ENCODE measurements around the gene APBA1. TPM values are rescaled to one million over a fixed set of nuclear protein-coding genes. Genes with fewer than 3 reads are reported as not detected.

Gene APBA1
- under 0.01 and 0.38 TPM in 2 replicates for total RNA-seq

DNA sequence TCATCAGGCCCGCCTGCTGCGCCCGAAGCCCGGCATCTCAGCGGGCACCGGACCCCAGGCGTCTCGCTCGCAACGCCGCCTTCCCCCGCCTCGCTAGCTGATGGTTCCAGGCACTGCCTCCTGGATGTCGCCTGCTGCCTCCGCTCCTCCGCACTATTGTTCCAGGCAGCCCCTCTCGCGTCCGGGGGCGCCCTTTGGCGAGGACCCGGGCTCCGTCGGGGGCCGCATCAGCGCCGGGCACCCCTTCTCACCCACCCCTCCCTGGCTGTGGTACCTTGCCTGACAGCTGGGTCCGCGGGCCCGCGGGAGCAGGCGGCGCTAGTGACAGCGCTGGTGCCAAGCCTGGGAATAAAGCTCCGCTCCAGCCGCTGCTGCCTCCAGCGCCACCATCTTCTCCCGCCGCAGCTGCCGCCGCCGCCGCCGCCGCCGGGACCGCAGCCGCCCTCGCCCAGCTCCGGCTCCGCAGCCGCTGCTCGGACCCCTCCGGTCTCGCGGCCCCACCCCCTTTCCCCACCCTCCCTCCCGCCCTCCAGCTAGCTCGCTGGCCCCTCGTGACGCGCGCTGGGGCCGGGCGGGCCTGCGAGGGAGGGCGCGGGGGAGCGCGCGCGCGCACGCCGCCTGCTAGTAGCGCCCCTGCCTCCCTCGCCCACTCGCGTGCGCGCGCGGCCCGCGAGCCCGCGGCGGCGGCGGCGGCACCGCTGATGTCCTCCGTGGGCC is at the start of gene APBA1:
Gene APBA1, minus strand, starts transcription at position 493 of the 717 bp plus-strand sequence.
- peak within 1 kb of the TSS; percentile 61 for H3K4me3 ChIP-seq (ENCODE audit: low read depth, low read length)
- no peak for FAIRE-seq
- no peaks in the 10 kb centered on the region for H3K36me3 ChIP-seq (ENCODE audit: control insufficient read depth, insufficient read depth, low read length)
- TF ChIP-seq, protein P1, sequence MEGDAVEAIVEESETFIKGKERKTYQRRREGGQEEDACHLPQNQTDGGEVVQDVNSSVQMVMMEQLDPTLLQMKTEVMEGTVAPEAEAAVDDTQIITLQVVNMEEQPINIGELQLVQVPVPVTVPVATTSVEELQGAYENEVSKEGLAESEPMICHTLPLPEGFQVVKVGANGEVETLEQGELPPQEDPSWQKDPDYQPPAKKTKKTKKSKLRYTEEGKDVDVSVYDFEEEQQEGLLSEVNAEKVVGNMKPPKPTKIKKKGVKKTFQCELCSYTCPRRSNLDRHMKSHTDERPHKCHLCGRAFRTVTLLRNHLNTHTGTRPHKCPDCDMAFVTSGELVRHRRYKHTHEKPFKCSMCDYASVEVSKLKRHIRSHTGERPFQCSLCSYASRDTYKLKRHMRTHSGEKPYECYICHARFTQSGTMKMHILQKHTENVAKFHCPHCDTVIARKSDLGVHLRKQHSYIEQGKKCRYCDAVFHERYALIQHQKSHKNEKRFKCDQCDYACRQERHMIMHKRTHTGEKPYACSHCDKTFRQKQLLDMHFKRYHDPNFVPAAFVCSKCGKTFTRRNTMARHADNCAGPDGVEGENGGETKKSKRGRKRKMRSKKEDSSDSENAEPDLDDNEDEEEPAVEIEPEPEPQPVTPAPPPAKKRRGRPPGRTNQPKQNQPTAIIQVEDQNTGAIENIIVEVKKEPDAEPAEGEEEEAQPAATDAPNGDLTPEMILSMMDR (IDR thresholded peaks at IDR 0.05; ENCODE audit: insufficient read depth, low read length, severe bottlenecking): no peak
- DNase-seq (ENCODE audit: low read depth): no peak
- H3K27me3 ChIP-seq (ENCODE audit: control insufficient read depth, insufficient read depth, low read length): peaks cover 2% of the 10 kb centered on the region

DNA sequence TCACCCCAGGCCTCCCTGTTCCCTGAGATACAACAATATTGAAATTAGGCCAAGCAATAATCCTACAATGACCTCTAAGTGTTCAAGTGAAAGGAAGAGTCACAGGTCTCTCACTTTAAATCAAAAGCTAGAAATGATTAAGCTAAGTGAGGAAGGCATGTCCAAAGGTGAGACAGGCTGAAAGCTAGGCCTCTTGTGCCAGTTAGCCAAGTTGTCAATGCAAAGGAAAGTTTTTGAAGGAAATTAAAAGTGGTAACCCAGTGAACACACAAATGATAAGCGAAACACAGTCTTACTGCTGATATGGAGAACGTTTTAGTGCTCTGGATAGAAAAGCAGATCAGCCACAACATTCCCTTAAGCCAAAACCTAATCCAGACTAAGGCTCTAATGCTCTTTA is 47.8 kb upstream of the APBA1 start:
- Histone ChIP-seq H3K36me3 (ENCODE audit: control insufficient read depth, insufficient read depth, low read length) (peaks cover 4% of the 10 kb centered on the region), H3K27me3 (ENCODE audit: control insufficient read depth, insufficient read depth, low read length) (no peaks in the 10 kb centered on the region), H3K4me3 (ENCODE audit: low read depth, low read length) (no peak overlapping the region)
- no peak for DNase-seq (ENCODE audit: low read depth)
- TF ChIP-seq, protein P1 (IDR thresholded peaks at IDR 0.05; ENCODE audit: insufficient read depth, low read length, severe bottlenecking): no peak
- FAIRE-seq: no peak

DNA sequence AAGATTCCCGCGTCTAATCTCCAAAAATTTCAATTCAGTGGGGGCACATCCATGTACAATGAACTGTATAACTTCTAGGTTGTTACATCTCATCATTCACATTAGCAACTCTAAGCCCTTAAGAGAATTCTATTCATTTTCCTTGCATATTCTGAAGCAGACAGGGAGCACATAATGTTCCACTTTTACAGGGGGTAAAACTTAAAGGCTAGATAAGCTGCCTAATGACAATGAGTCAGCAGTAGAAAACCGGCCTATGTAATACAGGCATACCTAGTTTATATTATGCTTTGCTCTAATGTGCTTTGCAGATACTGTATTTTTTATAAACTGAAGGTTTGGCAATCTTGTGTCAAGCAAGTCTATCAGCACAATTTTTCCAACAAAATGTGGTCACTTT is 47.2 kb upstream of the APBA1 start:
- peaks cover 4% of the 10 kb centered on the region for H3K36me3 ChIP-seq (ENCODE audit: control insufficient read depth, insufficient read depth, low read length)
- no peaks in the 10 kb centered on the region for H3K27me3 ChIP-seq (ENCODE audit: control insufficient read depth, insufficient read depth, low read length)
- no peak for FAIRE-seq
- no peak overlapping the region for H3K4me3 ChIP-seq (ENCODE audit: low read depth, low read length)
- TF ChIP-seq, protein P1 (IDR thresholded peaks at IDR 0.05; ENCODE audit: insufficient read depth, low read length, severe bottlenecking): no peak
- no peak for DNase-seq (ENCODE audit: low read depth)

DNA sequence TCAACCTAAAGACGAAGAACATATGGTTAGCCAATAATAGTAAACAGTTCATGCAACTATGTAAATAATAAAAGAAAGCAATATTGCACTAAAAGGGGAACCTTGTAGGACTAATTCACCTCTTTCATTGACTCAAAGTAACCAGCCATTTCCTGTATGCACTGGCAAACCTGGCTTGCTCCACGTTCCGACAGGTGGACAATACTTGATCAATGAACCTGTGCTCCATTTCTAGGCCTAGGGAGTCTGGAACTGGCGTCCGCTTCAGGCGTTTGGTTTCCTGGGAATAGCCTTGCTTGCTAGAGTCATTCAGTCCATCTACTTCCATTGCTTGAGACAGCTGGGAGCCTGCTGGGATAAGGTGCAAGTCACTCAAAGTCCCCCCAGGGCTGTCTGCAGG is 46.0 kb upstream of the APBA1 start:
- Histone ChIP-seq H3K4me3 (ENCODE audit: low read depth, low read length) (no peak overlapping the region), H3K27me3 (ENCODE audit: control insufficient read depth, insufficient read depth, low read length) (no peaks in the 10 kb centered on the region), H3K36me3 (ENCODE audit: control insufficient read depth, insufficient read depth, low read length) (peaks cover 5% of the 10 kb centered on the region)
- no peak for FAIRE-seq
- DNase-seq (ENCODE audit: low read depth): no peak
- TF ChIP-seq, protein P1 (IDR thresholded peaks at IDR 0.05; ENCODE audit: insufficient read depth, low read length, severe bottlenecking): no peak

DNA sequence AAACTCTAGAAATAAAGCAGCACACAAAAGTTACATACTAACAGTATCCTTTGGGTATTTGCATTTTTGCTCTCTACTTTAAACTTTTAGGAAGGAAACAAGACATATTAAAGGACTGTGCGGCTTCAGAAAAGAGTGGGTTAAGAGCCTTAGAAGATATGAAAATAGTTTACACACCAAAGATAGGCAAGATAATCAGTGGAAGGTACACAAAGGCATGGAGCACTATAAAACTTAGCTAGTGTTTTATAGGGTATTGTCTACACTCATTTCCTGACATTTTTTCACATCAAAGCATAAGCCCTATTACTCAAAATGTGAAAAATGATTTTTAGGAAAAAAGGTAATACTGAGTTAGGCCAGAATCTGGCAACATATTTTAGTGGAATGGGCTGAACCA is 43.7 kb upstream of the APBA1 start:
- FAIRE-seq (no peak), DNase-seq (ENCODE audit: low read depth) (no peak)
- TF ChIP-seq, protein P1 (IDR thresholded peaks at IDR 0.05; ENCODE audit: insufficient read depth, low read length, severe bottlenecking): no peak
- Histone ChIP-seq H3K36me3 (ENCODE audit: control insufficient read depth, insufficient read depth, low read length) (peaks cover 5% of the 10 kb centered on the region), H3K4me3 (ENCODE audit: low read depth, low read length) (no peak overlapping the region), H3K27me3 (ENCODE audit: control insufficient read depth, insufficient read depth, low read length) (no peaks in the 10 kb centered on the region)

DNA sequence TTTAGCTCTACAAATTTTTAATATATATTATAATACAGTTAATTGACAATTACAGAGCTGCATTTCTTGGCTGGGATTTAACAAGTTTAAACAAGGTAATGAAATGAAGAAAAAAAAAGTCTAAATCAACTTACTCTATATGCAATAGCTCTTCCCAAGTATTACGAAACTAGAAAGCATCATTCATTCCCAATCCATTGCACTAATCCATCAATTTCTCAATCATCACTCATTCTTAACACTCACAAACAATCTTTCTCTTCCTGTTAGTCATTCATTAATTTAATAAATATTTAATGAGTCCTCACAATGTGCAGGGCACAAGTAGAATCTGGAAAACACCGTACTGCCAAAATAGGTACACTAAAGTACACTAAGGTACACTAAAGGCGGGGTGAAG is 42.9 kb upstream of the APBA1 start:
- Histone ChIP-seq H3K4me3 (ENCODE audit: low read depth, low read length) (no peak overlapping the region), H3K27me3 (ENCODE audit: control insufficient read depth, insufficient read depth, low read length) (no peaks in the 10 kb centered on the region), H3K36me3 (ENCODE audit: control insufficient read depth, insufficient read depth, low read length) (peaks cover 5% of the 10 kb centered on the region)
- TF ChIP-seq, protein P1 (IDR thresholded peaks at IDR 0.05; ENCODE audit: insufficient read depth, low read length, severe bottlenecking): no peak
- DNase-seq (ENCODE audit: low read depth) (peak; percentile 50), FAIRE-seq (no peak)

All from bronchial epithelial cell (primary cell).